ENCODE data around the gene BORCS8.
"Not testable (repeated sequence)": the region's sequence is repeated elsewhere in the genome, so short reads cannot be mapped to it uniquely, and the experiment has no call there.

BORCS8 gene

DNA sequence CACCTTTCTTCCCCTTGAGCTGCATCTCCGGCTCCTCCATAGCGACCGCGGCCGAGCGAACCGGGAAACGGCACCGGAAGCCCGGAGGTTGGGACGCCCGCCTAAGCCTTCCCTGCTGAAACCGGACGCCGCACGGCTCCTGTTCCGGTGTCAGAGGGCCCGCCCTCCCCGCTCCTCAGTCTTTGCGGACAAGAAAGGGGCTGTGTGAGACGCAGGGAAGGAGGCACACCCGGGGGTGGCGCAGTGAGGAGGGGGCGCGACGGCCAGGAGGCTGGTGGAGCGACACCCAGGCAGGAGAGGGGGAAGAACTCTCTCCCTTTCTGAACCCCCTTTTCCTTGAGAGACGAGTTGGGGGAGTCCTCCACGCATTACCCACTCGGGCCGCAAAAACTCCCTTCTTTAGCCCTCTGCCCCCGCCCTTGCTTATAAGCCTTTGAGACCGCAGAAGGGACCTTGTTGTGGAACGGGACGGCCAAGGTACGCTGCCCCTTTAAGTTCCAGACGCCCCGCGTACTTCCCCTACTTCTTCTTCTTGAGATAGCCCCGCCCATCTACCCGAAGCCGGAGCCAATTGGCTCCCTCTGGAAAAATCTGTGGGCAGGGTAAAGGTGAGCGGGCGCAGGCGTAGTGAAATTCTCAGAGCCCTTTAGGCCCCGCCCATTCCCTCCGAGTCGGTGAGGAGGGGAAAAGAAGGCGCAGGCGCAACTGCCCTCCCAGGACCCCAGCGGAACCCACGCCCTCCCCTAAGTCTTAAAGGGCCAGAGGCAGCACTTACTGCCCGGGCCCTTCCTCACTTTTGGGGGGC, at the start of gene BORCS8, which contains the start of gene RFXANK:
BORCS8 (minus strand) TSS at position 75 of the 805 bp plus-strand sequence; CDS start at position 40, 35 bp downstream.
RFXANK (plus strand) TSS at position 181 of the 805 bp plus-strand sequence. CDS start 1,689 bp downstream, outside the sequence.
- DNase-seq (ENCODE audit: low spot score) = peak; percentile 99

DNA sequence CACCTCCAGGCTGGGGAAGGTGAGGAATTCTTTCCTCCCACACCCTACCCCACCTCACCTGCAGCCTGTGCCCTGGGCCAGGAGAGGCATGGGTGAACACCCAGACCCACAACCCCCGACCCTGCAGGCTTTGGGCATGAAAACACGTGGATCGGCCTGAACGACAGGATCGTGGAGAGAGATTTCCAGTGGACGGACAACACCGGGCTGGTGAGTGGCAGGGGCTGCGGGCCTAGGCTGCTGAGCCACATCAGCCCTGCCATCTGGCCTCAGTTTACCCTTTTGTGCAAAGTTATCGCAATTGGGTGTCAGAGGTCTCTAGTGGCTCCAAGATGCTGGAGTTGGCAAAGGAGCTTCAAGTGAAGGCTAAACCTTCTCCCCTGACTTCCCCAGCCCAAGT, 48.5 kb upstream of the BORCS8 start:
- DNase-seq (ENCODE audit: low spot score) = no peak

DNA sequence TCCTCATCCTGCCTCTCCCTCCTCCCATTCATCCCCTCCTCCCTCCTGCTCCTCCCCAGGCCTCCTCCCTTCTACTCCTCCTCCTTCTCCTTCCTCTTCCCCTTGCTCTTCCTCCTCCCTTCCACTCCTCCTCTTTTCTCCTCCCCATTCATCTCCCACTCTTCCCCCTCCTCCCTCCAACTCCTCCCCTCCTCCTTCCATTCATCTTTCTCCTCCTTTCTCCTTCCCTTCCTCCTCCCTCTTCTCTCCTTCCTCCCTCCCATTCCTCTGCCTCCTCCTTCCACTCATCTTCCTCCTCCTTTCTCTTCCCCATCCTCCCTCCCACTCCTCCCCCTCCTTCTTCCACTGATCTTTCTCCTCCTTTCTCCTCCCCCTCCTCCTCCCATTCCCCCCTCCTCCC, 47.7 kb upstream of the BORCS8 start:
- DNase-seq (ENCODE audit: low spot score) = no peak

DNA sequence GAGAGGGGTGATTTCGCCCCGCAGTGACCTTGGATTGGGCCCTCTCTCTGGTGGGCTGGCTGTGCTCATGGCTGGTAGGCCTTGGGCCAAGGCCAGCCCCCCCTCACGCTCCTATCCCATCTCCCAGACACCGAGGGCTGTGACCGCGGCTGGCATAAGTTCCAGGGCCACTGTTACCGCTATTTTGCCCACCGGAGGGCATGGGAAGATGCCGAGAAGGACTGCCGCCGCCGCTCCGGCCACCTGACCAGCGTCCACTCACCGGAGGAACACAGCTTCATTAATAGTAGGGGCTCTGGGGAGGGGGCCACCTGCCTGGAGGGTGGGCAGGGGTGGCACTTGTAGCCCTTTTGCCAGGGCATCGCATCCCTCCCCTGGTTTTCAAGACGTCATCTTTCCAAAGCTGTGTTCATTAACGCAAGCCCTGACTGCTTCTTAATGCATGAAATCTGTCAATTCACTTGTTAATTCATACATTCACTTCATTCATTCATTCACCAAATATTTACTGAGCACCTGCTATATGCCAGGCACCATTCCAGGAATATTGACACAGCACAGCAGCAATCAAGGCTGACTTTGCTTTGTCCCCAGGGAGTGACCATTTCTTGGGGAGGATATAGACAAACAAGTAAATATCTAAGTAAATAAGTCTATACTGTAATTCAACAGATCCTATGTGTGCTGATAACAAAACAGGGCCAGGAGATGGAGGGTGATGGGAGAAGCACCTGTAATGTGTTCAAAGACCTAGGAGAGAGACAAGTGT, 46.4 kb upstream of the BORCS8 start:
- DNase-seq (ENCODE audit: low spot score) = no peak

DNA sequence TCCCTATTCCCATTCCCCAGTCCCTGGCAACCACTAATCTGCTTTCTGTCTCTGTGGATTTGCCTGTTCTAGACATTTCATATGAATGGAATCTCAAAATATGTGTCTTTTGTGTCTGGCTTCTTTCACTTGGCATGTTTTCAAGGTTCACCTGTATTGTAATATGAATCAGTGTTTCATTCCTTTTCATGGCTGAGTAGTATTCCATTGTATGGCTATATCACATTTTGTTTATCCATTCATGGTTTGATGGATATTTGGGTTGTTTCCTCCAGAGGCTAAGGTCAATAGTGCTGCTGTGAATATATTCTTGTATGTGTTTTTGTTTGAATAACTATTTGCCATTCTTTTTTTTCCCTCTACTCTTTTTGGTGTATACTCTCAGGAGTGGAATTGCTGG, 44.2 kb upstream of the BORCS8 start:
- no peak for DNase-seq (ENCODE audit: low spot score)

DNA sequence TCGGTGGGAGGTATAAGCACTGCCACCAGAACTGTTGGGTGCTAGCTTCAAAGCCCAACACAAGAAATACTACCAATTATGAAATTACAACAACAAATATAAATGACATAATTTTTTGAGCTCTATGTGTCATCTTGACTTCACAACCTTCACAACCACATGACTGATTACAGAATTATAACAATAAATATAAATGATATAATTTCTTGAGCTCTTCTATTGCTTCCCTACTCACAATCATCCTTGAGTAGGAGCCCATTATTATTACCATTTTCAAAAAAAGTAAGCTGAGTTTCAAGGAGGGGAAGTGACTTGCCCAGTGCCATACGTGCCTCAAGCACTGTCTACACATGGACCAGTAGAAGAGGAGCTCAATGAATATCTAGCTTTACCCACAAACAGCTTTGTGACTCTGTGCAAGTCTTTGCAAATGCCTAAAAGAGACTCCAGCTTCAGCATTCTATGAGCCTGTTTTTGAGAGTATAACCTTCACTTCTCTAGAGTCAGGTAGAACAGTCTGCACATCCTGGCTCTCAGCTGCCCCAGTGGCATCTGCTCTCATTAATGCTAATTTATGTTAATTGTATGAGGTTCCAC, 42.4 kb upstream of the BORCS8 start:
- DNase-seq (ENCODE audit: low spot score) = no peak

DNA sequence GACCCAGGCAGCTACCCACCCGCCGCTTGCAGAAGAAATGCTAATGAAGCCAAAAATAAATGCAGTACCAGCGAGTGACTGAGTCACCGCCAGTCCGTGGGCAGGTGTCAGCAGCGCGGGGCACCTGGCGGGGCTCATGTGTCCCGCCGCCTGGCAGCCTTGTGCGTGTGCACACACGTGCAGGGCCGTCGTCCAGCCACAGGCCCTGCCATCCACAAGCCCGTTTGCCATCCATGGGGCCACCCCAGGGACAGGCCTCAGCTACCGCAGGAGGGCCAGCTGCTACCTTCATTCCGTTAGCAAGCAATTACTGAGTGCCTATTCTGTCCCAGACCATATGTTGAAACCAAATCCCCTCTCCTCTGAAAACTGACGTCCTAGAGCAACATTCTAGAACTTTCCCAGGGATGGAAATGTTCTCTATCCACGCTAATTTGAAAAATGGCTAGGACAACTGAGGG, 40.3 kb upstream of the BORCS8 start:
- DNase-seq (ENCODE audit: low spot score) = no peak

DNA sequence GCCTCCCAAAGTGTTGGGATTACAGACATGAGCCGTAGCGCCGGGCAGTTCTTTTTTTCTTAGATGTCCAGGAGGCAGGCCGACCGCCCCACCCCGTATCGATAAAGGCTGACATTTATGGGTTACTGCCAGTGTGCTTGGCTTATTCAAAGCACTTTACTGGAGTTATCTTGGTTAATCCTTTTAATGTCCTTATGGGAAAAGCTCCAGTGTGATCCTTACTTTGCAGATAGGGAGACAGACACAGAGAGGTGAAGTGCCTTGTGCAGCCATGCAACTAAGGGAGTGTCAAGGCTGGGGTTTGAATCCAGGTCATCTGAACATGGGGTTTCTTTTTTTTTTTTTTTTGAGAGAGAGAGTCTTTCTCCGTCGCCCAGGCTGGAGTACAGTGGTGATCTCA, 39.0 kb upstream of the BORCS8 start:
- no peak for DNase-seq (ENCODE audit: low spot score)

DNA sequence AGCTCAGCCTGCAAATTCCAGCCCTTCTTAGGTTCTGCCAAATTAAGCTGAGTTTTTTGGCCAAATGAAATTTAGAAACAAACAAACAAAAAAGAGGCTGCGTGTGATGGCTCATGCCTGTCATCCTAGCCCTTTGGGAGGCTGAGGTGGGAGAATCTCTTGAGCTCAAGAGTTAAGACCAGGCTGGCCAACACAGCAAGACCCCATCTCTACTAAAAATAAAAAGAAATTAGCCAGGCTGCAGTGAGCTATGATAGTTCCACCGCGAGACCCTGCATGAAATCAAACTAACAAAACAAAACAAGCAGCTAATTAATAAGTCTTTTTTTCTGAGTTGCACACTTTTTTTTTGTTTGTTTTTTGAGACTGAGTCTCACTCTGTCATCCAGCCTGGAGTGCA, 37.7 kb upstream of the BORCS8 start:
- no peak for DNase-seq (ENCODE audit: low spot score)

DNA sequence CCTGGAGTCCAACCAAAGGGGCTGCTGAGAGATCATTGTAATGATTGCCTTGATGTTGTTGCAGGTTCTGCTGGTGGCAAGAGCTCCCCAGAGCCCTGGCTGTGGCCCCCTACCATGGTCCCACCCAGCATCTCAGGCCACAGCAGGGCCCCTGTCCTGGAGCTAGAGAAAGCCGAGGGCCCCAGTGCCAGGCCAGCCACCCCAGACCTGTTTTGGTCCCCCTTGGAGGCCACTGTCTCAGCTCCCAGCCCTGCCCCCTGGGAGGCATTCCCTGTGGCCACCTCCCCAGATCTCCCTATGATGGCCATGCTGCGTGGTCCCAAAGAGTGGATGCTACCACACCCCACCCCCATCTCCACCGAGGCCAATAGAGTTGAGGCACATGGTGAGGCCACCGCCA, 35.3 kb upstream of the BORCS8 start:
- DNase-seq (ENCODE audit: low spot score) = no peak

DNA sequence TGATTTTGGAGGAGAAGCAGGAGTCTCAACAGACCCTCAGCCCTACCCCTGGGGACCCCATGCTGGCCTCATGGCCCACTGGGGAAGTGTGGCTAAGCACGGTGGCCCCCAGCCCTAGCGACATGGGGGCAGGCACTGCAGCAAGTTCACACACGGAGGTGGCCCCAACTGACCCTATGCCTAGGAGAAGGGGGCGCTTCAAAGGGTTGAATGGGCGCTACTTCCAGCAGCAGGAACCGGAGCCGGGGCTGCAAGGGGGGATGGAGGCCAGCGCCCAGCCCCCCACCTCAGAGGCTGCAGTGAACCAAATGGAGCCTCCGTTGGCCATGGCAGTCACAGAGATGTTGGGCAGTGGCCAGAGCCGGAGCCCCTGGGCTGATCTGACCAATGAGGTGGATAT, 34.7 kb upstream of the BORCS8 start:
- DNase-seq (ENCODE audit: low spot score) = no peak

DNA sequence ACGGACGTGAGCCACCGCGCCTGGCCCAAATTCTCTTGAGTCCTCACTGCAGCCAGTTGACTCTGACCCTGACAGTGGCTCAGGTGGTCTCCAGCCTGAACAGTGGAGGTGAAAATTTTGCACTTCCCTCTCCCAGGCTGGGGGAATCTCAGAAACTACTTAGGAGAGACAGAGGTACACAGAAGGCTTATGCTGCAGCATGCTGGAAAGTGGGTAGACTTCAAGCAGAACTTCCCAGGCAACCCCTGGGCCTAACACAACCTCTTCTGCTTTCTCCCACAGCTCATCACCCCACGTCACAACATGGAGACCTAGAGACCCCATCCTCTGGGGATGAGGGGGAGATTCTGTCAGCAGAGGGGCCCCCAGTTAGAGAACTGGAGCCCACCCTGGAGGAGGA, 34.3 kb upstream of the BORCS8 start:
- DNase-seq (ENCODE audit: low spot score) = no peak

DNA sequence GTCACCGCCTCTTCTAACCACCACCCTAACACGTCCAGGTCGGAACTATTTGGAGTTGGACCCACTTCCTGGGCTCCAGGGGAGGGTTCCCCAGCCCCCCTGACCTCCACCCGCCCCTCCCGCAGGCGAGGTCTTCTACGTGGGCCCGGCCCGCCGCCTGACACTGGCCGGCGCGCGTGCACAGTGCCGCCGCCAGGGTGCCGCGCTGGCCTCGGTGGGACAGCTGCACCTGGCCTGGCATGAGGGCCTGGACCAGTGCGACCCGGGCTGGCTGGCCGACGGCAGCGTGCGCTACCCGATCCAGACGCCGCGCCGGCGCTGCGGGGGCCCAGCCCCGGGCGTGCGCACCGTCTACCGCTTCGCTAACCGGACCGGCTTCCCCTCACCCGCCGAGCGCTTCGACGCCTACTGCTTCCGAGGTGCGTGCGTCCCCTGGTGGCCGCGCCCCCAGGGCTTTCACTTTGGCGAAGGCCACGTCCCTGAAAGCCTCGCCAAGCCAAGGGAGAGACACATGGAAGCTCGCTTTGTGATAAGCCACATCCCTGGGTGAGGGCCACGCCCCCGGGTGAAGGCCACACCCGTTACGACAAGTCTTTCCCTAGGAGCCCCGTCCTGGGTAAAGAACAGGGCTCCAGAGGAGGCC, 33.0 kb upstream of the BORCS8 start:
- DNase-seq (ENCODE audit: low spot score) = no peak

DNA sequence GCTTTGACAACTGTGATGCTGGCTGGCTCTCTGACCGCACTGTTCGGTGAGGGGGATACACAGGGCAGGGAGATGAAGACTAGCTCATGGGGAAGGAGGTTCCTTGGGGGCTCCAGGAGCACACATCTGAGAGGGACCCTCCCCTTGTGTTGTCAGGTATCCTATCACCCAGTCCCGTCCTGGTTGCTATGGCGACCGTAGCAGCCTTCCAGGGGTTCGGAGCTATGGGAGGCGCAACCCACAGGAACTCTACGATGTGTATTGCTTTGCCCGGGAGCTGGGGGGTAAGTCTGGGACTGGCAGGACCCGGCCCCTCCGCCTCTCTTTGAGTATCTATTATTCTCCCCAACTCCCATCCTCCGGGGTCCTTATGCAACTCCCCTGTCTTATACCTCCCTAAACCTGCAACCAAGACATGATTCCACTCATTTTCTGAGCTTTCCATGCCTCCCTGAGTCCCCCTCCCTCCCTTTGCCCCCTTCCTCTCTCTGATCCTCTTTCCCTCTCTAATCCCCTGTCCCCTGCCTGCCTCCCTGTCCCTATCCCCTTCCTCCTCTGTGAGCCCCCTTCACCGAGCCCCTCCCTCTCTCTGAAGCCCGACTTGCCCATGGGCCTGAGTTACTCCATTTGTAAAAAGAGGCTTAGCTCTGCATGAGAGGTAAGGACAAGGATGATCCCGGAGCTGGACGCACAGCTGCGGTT, 32.3 kb upstream of the BORCS8 start:
- no peak for DNase-seq (ENCODE audit: low spot score)

DNA sequence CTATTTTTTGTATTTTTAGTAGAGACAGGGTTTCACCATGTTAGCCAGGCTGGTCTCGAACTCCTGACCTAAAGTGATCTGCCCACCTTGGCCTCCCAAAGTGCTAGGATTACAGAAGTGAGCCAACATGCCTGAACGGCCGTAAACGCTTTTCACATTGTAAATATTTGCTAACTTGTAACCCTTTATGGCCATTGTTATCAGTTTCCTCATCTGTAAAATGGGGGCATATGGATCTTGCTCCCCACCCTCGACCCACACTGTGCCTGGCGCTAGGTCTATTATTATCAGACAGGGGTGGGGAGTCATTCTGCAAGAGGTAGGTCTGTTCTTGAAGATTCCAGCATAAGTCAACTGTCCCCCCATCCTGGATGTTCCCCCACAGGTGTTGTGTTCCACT, 31.7 kb upstream of the BORCS8 start:
- no peak for DNase-seq (ENCODE audit: low spot score)

DNA sequence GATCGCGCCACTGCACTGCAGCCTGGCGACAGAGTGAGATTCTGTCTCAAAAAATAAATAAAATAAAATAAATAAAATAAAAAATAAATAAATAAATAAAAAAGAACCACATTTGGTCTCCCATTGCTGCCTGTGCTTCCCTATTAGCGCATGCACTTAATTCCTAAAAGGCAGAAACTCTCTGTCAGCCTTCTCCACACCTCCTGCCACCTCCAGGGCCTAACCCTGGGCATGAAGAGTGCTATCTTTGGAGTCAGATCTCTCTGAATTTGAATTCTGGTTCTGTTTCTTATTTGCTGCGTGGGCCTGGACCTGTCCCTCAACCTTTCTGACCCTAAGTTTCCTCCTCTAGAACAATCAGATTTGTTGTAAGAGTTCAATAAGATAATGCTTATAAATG, 31.1 kb upstream of the BORCS8 start:
- no peak for DNase-seq (ENCODE audit: low spot score)

DNA sequence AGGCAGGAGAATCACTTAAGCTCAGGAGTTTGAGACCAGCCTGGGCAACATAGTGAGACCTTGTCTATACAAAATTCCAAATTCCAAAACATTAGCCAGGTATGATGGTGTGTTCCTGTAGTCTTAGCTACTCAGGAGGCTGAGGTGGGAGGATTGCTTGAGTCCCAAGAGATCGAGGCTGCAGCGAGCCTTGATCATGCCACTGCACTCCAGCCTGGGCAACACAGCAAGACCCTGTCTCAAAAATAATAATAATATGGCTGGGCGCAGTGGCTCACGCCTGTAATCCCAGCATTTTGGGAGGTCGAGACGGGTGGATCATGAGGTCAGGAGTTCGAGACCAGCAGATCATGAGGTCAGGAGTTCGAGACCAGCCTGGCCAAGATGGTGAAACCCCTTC, 29.0 kb upstream of the BORCS8 start:
- not testable (repeated sequence) for DNase-seq (ENCODE audit: low spot score)

DNA sequence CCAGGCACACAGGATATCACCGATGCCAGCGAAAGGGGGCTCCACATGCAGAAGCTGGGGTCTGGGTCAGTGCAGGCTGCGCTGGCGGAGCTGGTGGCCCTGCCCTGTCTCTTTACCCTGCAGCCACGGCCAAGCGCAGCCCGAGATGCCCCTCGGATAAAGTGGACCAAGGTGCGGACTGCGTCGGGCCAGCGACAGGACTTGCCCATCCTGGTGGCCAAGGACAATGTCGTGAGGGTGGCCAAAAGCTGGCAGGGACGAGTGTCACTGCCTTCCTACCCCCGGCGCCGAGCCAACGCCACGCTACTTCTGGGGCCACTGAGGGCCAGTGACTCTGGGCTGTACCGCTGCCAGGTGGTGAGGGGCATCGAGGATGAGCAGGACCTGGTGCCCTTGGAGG, 27.0 kb upstream of the BORCS8 start:
- no peak for DNase-seq (ENCODE audit: low spot score)

DNA sequence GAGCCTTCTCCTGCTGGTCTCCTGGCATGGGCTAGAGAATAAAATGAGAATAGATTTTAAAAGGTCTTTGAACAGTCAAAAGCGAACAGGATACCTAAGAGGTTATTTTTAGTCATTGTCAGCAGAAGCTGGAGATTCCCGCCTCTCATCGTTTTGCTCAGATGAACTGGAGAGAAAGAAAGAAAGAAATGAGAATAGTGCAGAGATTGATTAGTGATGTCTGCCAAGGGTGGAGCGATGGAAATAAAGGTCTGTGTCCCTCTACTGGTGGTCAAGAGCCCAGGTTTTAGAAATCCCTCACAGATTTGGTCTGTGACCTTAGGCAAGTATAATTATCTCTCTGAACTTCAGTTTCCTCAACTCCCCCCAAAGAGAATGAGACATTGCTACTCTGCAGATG, 25.1 kb upstream of the BORCS8 start:
- DNase-seq (ENCODE audit: low spot score) = no peak

DNA sequence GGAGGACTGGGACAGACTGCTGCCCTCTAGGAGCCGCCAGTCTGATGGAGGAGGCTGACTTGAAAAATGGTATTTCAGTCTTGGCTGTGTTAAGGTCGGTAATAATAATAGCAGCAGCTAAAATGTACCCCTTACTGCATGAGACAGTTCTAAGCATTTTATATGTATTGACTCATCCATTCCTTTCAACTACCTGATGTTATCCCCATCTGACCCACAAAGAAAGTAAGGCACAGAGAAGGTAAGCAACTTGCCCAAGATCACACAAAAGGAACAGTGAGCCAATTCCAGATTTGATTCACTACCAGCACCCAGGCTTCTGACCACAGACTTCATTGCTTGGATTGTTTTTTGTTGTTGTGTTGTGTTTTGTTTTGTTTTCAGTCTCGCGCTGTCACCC, 23.8 kb upstream of the BORCS8 start:
- DNase-seq (ENCODE audit: low spot score) = no peak

DNA sequence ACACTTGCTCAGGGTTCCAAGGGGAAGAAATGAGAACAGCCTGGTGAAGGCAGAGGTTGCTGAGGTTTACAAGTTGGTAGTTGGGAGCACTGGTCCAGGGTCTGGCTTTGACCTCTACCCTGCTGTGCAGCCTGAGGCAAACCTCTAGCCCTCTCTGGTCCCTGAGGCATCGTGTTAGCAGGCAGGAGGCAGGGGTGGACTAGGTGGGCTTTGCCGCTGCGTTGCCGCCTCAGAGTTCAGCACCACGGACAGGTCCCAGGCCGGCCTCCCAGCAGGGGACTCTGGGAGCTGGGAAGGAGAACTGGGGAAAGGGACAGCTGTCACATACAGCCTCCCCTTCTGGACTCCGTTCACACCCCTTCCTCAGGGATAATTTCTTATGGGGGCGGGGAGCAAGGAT, 22.9 kb upstream of the BORCS8 start:
- no peak for DNase-seq (ENCODE audit: low spot score)

DNA sequence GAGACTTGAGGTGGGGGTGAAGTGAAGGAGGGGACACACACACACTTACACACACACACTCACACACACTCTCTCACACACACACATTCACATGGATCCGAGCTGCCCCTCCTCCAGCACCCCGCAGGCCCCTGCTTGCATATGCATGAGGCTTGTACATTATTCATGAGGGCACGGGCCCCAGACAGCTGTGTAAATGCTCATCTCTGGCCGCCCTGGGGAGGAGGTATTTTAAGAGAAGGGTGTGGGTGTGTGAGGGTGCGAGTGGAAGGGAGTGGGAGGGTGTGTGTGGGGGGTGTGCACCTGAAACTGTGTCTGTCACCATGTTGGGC, 22.2 kb upstream of the BORCS8 start:
- DNase-seq (ENCODE audit: low spot score) = no peak
